ENCODE results near the gene TCP11L1. TPM values are rescaled to one million over a fixed set of nuclear protein-coding genes. Genes with fewer than 3 reads are reported as not detected.

TCP11L1 gene
- total and polyA plus RNA-seq, 2 donors (not counting 1 experiment from before 2014, with no cell fraction given) = 7.7 to 19.7 TPM

DNA sequence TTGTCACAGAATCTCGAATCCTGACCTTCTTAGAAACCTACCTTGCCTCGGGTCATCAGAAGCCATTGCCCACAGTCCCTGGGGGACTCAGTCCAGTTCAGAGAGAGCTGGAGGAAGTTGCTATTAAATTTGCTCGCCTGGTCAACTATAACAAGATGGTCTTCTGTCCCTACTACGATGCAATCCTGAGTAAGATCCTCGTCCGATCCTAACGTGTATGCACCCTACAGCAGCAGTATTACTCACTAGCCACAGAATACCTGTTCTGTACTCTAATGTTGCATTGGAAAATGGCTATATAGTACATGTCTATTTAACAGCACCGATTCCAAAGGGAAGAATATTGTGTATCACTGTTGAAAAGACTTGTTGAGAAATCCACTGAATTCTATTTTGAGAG, 33.1 kb downstream of the TCP11L1 start:
- Histone ChIP-seq H3K27me3 (replicated peaks in 1 of 4; ENCODE audit: control extremely low read depth in 1 of 4, control insufficient read depth in 3 of 4, insufficient read depth in 4 of 4, low read length in 3 of 4) (no peaks in the 10 kb centered on the region), H4K20me1 (ENCODE audit: control insufficient read depth, insufficient read depth, low read length, poor library complexity, severe bottlenecking) (no peaks in the 10 kb centered on the region), H3K27ac (ENCODE audit: low read length in 2 of 2) (no peak overlapping the region), H3K36me3 (replicated peaks in 1 of 2; ENCODE audit: control extremely low read depth in 1 of 2, control insufficient read depth in 1 of 2, extremely low read depth in 1 of 2, insufficient read depth in 2 of 2, low read length in 1 of 2) (peaks cover 8 to 52% of the 10 kb centered on the region in 2 experiments), H3K9ac (ENCODE audit: low read length) (no peak overlapping the region), H3K79me2 (ENCODE audit: control insufficient read depth, insufficient read depth, low read length) (no peaks in the 10 kb centered on the region), H3K4me2 (replicated peaks; ENCODE audit: low read depth, low read length, poor library complexity, severe bottlenecking) (no peak overlapping the region), H2AFZ (ENCODE audit: insufficient read depth, low read depth, low read length, poor library complexity, severe bottlenecking) (no peak overlapping the region), H3K4me3 (ENCODE audit: control extremely low read depth in 1 of 5, extremely low read depth in 1 of 5, insufficient read depth in 1 of 5, low read depth in 2 of 5, low read length in 4 of 5) (no peak overlapping the region), H3K9me3 (ENCODE audit: control extremely low read depth in 1 of 3, control insufficient read depth in 2 of 3, insufficient read depth in 1 of 3, low read length in 2 of 3) (no peaks in the 10 kb centered on the region), H3K4me1 (ENCODE audit: control insufficient read depth in 2 of 2, insufficient read depth in 2 of 2, low read length in 2 of 2) (no peaks in the 10 kb centered on the region)
- ChIA-PET POLR2A (no interaction called here), CTCF (interaction anchor here (1.8 kb wide), 1 partner anchor 12 kb away, joined by 4 read pairs; no protein-coding TSS in a partner anchor)
- H3K27me3 Mint-ChIP-seq = no peaks in the 10 kb centered on the region
- 96% methylated on average over 5 of the region's 8 CpGs for WGBS (ENCODE audit: insufficient coverage)
- ATAC-seq (ENCODE audit: low read depth) (no peak), DNase-seq (no peak)
- TF ChIP-seq, protein P1, sequence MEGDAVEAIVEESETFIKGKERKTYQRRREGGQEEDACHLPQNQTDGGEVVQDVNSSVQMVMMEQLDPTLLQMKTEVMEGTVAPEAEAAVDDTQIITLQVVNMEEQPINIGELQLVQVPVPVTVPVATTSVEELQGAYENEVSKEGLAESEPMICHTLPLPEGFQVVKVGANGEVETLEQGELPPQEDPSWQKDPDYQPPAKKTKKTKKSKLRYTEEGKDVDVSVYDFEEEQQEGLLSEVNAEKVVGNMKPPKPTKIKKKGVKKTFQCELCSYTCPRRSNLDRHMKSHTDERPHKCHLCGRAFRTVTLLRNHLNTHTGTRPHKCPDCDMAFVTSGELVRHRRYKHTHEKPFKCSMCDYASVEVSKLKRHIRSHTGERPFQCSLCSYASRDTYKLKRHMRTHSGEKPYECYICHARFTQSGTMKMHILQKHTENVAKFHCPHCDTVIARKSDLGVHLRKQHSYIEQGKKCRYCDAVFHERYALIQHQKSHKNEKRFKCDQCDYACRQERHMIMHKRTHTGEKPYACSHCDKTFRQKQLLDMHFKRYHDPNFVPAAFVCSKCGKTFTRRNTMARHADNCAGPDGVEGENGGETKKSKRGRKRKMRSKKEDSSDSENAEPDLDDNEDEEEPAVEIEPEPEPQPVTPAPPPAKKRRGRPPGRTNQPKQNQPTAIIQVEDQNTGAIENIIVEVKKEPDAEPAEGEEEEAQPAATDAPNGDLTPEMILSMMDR (IDR thresholded peaks at IDR 0.05) = no peak
- TF ChIP-seq EZH2 (IDR thresholded peaks at IDR 0.05; ENCODE audit: borderline replicate concordance, insufficient read depth, low read depth, low read length, poor library complexity, severe bottlenecking) = no peak
- no peaks in the 10 kb centered on the region for H3K9me3 Mint-ChIP-seq (ENCODE audit: insufficient read depth)
- H3K4me3 Mint-ChIP-seq = no peak overlapping the region
- intact Hi-C loops (cut with micrococcal nuclease) = no loop called here
- no peaks in the 10 kb centered on the region for H3K4me1 Mint-ChIP-seq
- H3K27ac Mint-ChIP-seq = no peak overlapping the region

GRCh38 chr11:33083918-33084317, 44.5 kb downstream of the TCP11L1 start:
- Histone ChIP-seq H3K9ac (ENCODE audit: low read length) (no peak overlapping the region), H3K9me3 (ENCODE audit: control extremely low read depth in 1 of 3, control insufficient read depth in 2 of 3, insufficient read depth in 1 of 3, low read length in 2 of 3) (no peaks in the 10 kb centered on the region), H2AFZ (ENCODE audit: insufficient read depth, low read depth, low read length, poor library complexity, severe bottlenecking) (no peak overlapping the region), H3K36me3 (replicated peaks in 1 of 2; ENCODE audit: control extremely low read depth in 1 of 2, control insufficient read depth in 1 of 2, extremely low read depth in 1 of 2, insufficient read depth in 2 of 2, low read length in 1 of 2) (peaks cover 9 to 45% of the 10 kb centered on the region in 2 experiments), H3K4me3 (ENCODE audit: control extremely low read depth in 1 of 5, extremely low read depth in 1 of 5, insufficient read depth in 1 of 5, low read depth in 2 of 5, low read length in 4 of 5) (no peak overlapping the region), H3K79me2 (ENCODE audit: control insufficient read depth, insufficient read depth, low read length) (no peaks in the 10 kb centered on the region), H3K27ac (ENCODE audit: low read length in 2 of 2) (no peak overlapping the region), H3K27me3 (replicated peaks in 1 of 4; ENCODE audit: control extremely low read depth in 1 of 4, control insufficient read depth in 3 of 4, insufficient read depth in 4 of 4, low read length in 3 of 4) (no peaks in the 10 kb centered on the region), H3K4me1 (ENCODE audit: control insufficient read depth in 2 of 2, insufficient read depth in 2 of 2, low read length in 2 of 2) (no peaks in the 10 kb centered on the region), H3K4me2 (replicated peaks; ENCODE audit: low read depth, low read length, poor library complexity, severe bottlenecking) (no peak overlapping the region), H4K20me1 (ENCODE audit: control insufficient read depth, insufficient read depth, low read length, poor library complexity, severe bottlenecking) (no peaks in the 10 kb centered on the region)
- H3K4me3 Mint-ChIP-seq = no peak overlapping the region
- no CpG with 5 or more reads among the region's 1 CpG for WGBS (ENCODE audit: insufficient coverage)
- H3K27ac Mint-ChIP-seq = no peak overlapping the region
- DNase-seq = no peak
- TF ChIP-seq, protein P1 (IDR thresholded peaks at IDR 0.05) = no peak
- TF ChIP-seq EZH2 (IDR thresholded peaks at IDR 0.05; ENCODE audit: borderline replicate concordance, insufficient read depth, low read depth, low read length, poor library complexity, severe bottlenecking) = no peak
- no peak for ATAC-seq (ENCODE audit: low read depth)
- ChIA-PET CTCF (no interaction called here), POLR2A (no interaction called here)
- H3K27me3 Mint-ChIP-seq = no peaks in the 10 kb centered on the region
- no peaks in the 10 kb centered on the region for H3K4me1 Mint-ChIP-seq
- H3K9me3 Mint-ChIP-seq (ENCODE audit: insufficient read depth) = no peaks in the 10 kb centered on the region
- intact Hi-C loops (cut with micrococcal nuclease) = no loop called here
